Choroid plexus epithelial cell (primary cell): ENCODE measurements around the gene EXOC4.

Experiments used
- DNase-seq: peaks from one replicate; pipeline ENCODE4 v3.0.0-alpha.2; 2010; ENCODE audit warnings: low read depth
- H3K4me3 ChIP-seq: 2 replicates; pipeline ENCODE4 v1.5.1; 2011; ENCODE audit warnings: low read depth, mild to moderate bottlenecking, control low read depth, low read length, moderate library complexity
- TF ChIP-seq, protein P1 (sequence below): conservative IDR thresholded peaks from 2 replicates; pipeline ENCODE4 v1.5.1; 2011; ENCODE audit warnings: low read depth, mild to moderate bottlenecking, control low read depth, inconsistent platforms, low read length, moderate library complexity

Gene EXOC4

DNA sequence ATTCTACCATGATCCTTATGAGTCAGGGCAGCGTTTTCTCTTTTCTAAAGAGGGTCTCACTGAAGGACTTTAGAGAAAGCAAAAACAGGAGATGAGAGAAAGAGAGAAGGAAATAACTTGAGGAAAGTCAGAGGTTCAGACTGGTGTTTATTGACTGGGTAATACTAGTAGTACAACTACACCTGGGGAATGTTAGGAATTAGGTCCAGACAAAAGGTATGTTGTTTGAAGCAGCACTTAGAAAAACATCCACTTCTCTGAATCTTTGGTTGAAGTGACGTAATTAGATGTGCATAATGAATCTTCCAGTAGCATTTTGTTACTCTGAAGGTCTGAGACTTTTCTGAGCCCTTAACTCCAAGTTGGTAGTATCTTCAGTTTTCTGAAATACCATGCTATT, 494.0 kb downstream of the EXOC4 start:
- no peak overlapping the region for H3K4me3 ChIP-seq
- no peak for DNase-seq
- TF ChIP-seq, protein P1, sequence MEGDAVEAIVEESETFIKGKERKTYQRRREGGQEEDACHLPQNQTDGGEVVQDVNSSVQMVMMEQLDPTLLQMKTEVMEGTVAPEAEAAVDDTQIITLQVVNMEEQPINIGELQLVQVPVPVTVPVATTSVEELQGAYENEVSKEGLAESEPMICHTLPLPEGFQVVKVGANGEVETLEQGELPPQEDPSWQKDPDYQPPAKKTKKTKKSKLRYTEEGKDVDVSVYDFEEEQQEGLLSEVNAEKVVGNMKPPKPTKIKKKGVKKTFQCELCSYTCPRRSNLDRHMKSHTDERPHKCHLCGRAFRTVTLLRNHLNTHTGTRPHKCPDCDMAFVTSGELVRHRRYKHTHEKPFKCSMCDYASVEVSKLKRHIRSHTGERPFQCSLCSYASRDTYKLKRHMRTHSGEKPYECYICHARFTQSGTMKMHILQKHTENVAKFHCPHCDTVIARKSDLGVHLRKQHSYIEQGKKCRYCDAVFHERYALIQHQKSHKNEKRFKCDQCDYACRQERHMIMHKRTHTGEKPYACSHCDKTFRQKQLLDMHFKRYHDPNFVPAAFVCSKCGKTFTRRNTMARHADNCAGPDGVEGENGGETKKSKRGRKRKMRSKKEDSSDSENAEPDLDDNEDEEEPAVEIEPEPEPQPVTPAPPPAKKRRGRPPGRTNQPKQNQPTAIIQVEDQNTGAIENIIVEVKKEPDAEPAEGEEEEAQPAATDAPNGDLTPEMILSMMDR, result no peak

DNA sequence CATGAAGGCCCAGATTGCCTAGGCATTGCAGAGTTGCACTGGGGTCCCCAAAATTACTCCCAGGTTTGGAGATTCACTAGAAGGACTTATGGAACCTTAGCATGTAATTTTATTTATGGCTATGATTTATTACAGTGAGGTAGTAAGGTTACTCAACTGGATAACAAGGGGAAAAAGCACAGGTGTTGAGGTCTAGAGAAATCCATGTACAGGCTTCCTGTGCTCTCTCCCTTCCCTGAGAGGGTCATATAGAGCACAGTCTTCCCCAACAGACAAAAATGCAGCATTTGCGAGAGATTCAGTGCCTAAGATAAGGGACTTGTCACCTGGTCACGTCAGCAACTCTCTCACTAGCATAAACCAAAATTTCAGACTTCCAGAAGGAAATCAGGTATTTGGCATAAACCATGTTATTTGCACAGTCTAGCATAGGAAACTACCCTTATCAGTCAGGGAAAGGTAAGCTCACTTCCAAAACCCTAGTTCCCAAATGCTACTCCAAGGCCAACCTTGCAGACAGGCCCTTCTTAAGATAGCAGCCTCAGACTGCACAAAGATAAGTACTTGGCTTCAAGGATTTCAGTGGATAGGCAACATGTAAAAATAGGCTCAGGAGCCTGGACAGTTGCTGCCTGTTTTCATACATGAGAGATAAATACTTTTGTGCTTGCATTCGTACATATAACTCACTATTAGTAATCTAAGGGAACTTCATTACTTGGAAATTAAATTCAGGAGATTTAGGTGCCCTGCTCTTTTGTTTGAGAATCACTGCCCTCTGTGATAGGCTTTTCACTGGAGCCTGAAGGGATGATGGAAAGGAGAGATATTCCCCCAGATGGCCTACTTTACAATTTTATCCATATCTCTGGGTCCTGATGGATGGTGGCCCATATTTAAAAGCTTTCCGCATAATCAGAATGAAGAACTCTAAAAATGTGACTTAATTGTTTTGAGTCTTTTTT, 495.8 kb downstream of the EXOC4 start:
- DNase-seq, result no peak
- TF ChIP-seq, protein P1, result no peak
- H3K4me3 ChIP-seq, result no peak overlapping the region

DNA sequence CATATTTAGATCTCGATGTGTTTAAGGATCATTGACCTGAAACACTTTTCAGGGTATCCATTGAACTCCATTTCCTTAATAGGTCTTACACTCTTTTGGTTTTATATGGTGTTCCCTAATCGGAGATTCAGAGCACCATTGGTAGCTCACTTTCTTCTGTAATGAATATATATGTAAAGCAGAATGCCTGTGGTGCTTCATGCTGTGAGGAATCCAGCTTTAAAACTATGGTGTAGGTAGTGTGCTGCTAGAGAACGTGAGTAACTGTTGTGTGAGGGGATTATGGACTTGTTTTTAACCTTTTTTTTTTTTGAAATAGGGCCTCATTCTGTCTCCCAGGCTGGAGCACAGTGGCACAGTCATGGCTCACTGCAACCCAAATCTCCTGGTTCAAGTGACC, 497.4 kb downstream of the EXOC4 start:
- TF ChIP-seq, protein P1, result no peak
- no peak for DNase-seq

DNA sequence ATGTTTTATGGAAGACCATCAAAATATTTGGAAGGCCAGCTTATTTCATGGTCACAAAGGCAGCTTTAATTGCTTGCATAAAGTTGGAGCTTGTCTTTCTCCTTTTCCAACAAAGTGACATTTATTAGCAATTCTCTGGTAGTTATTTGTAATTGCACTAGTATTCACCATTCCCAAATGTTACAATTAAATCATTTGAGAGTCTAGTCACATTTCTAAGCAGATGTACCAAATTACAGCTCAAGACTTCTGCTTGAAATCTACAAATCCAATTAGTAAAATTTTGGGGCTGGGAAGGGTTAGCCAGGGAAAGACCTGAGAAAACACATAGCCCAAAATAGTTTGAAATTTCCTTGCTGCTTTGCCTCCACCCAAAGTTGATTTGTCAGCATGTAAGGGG, 498.2 kb downstream of the EXOC4 start:
- no peak overlapping the region for H3K4me3 ChIP-seq
- no peak for DNase-seq
- TF ChIP-seq, protein P1, result no peak

More for the DNA sequence above, 497.4 kb downstream of the EXOC4 start:
- no peak overlapping the region for H3K4me3 ChIP-seq

DNA sequence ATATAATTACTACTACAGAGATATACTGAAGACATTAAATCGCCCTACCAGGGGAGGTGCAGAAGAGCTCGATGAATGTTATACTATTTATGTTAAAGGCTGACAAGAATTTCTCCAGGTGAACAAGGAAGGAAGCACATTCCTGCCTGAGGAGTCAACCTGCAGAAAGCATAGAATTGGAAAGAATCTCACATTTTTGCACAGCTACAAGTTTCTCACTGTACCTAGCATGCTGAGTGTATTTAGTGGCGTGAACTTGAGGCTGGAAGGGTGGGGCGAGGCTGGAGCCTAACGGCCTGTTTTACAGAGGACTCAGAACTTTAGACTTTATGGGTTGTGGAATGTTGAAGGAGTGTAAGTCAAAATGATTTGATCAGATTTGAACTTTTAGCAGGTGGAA, 500.6 kb downstream of the EXOC4 start:
- DNase-seq, result peak; percentile 9
- H3K4me3 ChIP-seq, result no peak overlapping the region
- TF ChIP-seq, protein P1, result no peak

DNA sequence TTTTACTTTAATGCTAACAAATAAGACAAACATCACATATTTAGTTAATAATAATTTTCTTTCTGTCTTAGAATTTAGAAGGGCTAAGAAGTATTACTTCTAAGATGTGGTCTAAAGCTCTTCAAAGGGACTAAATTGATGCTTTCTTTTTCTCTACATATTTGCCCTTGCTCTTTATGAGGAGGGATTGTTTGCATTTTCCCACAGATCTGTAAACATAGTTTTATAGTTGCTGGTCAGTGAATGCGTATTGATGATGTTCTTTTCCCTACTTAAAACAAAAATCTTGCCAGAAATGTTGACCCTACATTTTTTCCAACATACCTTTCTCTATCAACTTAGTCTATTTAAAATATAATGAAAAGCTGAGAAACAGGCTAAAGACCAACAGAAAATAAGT, 501.8 kb downstream of the EXOC4 start:
- H3K4me3 ChIP-seq, result no peak overlapping the region
- TF ChIP-seq, protein P1, result no peak
- DNase-seq, result peak; percentile 41

DNA sequence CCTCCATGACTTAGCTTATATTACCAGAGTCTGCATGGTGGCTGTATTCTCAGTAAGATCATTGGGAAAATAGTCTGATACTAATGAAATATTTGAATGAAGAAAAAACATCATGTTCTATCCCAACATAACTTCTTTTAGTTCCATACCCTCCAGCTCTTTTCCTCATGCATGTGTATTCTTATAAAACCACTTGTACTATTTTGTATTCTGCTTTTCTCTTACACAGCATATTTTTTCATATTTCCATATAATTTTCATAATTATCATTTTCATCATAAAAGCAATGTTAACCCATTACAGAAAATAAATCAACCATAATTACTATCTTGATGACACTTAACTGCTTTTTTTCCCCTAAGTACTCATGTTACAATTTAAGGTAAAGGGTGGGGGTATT, 503.0 kb downstream of the EXOC4 start:
- TF ChIP-seq, protein P1, result no peak
- H3K4me3 ChIP-seq, result no peak overlapping the region
- DNase-seq, result no peak
